ENCODE results near the gene WIPF2. TPM values are rescaled to one million over a fixed set of nuclear protein-coding genes. Genes with fewer than 3 reads are reported as not detected.

Gene WIPF2
- total RNA-seq, 1 experiment from 2014 or later, result 23.0 TPM

DNA sequence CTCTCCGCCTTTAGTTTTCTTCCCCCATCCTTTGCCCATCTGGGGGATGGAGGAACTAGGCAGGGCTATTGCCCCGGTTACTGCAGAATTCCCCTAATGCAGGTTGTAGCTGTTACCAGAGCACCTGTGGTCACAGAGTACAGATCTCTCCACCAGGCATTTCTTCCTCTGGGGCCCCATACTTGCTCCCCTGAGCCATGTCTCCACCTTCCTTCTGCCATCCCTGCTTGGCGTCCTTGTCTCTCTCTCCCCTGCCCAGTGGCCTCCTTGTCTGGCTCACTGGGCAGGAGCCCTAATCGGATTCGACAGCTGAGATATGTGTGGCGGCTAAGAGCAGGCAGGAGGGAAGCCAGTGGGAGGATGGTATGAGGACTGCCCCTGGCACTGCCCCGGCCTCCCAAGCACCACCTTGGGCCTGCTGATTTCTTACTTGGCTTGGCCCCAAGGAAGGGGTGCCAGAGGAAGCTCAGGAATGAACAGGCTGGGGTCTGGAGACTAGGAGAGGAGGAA lies 91.8 kb downstream of the WIPF2 start (continued):
- no peak for TF ChIP-seq ESRRA (CRISPR knock-in tag; IDR thresholded peaks at IDR 0.05; ENCODE audit: borderline replicate concordance)
- no peak for TF ChIP-seq JAZF1 (CRISPR knock-in tag; IDR thresholded peaks at IDR 0.05)
- no peak for TF ChIP-seq MXD4 (CRISPR knock-in tag; IDR thresholded peaks at IDR 0.05; ENCODE audit: borderline replicate concordance)

DNA sequence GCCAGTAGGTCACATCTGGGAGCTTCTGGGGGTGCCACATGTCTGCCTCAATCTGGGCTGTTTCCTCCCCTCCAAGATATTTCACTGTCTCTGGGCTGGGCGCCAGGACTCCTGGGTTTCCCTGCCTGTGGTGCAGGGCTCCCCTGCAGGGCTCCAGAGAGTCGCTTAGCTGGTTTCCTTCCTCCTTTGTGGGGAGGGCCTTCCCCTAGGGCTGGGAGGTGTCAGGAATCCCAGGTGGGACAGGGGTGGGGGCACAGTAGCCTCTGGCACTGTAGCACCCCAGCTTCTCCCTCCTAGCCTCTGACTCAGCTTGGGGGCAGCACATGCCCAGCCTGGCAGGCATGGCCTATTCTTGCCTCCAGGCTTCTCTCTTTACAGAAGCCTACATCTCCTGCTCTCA lies 92.5 kb downstream of the WIPF2 start:
- H3K4me3 Mint-ChIP-seq, result no peak overlapping the region
- ChIA-PET CTCF (interaction anchor here (10.9 kb wide), 1 partner anchor 42 kb away, joined by 259 read pairs; no protein-coding TSS in a partner anchor), POLR2A (interaction anchor here (0.6 to 1.6 kb wide), 3 partner anchors 23 to 1489 kb away, joined by 3 to 6 read pairs (median 3); partner anchors contain the start of gene CDC6)
- TF ChIP-seq ZNF138 (CRISPR knock-in tag; conservative IDR thresholded peaks at IDR 0.05) (no peak), KAT7 (CRISPR knock-in tag; IDR thresholded peaks at IDR 0.05; ENCODE audit: borderline replicate concordance) (no peak), FOXP1 (CRISPR knock-in tag; IDR thresholded peaks at IDR 0.05; ENCODE audit: borderline replicate concordance) (no peak), TCF7 (CRISPR knock-in tag; IDR thresholded peaks at IDR 0.05; ENCODE audit: low read depth) (no peak), ZNF263 (CRISPR knock-in tag; IDR thresholded peaks at IDR 0.05; ENCODE audit: low read depth) (no peak), MYBL2 (CRISPR knock-in tag; IDR thresholded peaks at IDR 0.05) (no peak), ZNF423 (CRISPR knock-in tag; IDR thresholded peaks at IDR 0.05) (no peak), OVOL2 (CRISPR knock-in tag; IDR thresholded peaks at IDR 0.05; ENCODE audit: borderline replicate concordance) (no peak)
- TF ChIP-seq, protein P1, sequence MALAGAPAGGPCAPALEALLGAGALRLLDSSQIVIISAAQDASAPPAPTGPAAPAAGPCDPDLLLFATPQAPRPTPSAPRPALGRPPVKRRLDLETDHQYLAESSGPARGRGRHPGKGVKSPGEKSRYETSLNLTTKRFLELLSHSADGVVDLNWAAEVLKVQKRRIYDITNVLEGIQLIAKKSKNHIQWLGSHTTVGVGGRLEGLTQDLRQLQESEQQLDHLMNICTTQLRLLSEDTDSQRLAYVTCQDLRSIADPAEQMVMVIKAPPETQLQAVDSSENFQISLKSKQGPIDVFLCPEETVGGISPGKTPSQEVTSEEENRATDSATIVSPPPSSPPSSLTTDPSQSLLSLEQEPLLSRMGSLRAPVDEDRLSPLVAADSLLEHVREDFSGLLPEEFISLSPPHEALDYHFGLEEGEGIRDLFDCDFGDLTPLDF (CRISPR knock-in tag; IDR thresholded peaks at IDR 0.05), result no peak
- TF ChIP-seq, protein P2, sequence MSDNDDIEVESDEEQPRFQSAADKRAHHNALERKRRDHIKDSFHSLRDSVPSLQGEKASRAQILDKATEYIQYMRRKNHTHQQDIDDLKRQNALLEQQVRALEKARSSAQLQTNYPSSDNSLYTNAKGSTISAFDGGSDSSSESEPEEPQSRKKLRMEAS (CRISPR knock-in tag; IDR thresholded peaks at IDR 0.05), result no peak
- TF ChIP-seq, protein P3, sequence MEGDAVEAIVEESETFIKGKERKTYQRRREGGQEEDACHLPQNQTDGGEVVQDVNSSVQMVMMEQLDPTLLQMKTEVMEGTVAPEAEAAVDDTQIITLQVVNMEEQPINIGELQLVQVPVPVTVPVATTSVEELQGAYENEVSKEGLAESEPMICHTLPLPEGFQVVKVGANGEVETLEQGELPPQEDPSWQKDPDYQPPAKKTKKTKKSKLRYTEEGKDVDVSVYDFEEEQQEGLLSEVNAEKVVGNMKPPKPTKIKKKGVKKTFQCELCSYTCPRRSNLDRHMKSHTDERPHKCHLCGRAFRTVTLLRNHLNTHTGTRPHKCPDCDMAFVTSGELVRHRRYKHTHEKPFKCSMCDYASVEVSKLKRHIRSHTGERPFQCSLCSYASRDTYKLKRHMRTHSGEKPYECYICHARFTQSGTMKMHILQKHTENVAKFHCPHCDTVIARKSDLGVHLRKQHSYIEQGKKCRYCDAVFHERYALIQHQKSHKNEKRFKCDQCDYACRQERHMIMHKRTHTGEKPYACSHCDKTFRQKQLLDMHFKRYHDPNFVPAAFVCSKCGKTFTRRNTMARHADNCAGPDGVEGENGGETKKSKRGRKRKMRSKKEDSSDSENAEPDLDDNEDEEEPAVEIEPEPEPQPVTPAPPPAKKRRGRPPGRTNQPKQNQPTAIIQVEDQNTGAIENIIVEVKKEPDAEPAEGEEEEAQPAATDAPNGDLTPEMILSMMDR (IDR thresholded peaks at IDR 0.05), result no peak
- TF ChIP-seq, protein P4, sequence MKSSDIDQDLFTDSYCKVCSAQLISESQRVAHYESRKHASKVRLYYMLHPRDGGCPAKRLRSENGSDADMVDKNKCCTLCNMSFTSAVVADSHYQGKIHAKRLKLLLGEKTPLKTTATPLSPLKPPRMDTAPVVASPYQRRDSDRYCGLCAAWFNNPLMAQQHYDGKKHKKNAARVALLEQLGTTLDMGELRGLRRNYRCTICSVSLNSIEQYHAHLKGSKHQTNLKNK (CRISPR knock-in tag; IDR thresholded peaks at IDR 0.05), result no peak
- TF ChIP-seq, protein P5, sequence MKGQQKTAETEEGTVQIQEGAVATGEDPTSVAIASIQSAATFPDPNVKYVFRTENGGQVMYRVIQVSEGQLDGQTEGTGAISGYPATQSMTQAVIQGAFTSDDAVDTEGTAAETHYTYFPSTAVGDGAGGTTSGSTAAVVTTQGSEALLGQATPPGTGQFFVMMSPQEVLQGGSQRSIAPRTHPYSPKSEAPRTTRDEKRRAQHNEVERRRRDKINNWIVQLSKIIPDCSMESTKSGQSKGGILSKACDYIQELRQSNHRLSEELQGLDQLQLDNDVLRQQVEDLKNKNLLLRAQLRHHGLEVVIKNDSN (CRISPR knock-in tag; IDR thresholded peaks at IDR 0.05), result no peak
- TF ChIP-seq, protein P6, sequence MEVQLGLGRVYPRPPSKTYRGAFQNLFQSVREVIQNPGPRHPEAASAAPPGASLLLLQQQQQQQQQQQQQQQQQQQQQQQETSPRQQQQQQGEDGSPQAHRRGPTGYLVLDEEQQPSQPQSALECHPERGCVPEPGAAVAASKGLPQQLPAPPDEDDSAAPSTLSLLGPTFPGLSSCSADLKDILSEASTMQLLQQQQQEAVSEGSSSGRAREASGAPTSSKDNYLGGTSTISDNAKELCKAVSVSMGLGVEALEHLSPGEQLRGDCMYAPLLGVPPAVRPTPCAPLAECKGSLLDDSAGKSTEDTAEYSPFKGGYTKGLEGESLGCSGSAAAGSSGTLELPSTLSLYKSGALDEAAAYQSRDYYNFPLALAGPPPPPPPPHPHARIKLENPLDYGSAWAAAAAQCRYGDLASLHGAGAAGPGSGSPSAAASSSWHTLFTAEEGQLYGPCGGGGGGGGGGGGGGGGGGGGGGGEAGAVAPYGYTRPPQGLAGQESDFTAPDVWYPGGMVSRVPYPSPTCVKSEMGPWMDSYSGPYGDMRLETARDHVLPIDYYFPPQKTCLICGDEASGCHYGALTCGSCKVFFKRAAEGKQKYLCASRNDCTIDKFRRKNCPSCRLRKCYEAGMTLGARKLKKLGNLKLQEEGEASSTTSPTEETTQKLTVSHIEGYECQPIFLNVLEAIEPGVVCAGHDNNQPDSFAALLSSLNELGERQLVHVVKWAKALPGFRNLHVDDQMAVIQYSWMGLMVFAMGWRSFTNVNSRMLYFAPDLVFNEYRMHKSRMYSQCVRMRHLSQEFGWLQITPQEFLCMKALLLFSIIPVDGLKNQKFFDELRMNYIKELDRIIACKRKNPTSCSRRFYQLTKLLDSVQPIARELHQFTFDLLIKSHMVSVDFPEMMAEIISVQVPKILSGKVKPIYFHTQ (CRISPR knock-in tag; IDR thresholded peaks at IDR 0.05), result no peak
- TF ChIP-seq, protein P7, sequence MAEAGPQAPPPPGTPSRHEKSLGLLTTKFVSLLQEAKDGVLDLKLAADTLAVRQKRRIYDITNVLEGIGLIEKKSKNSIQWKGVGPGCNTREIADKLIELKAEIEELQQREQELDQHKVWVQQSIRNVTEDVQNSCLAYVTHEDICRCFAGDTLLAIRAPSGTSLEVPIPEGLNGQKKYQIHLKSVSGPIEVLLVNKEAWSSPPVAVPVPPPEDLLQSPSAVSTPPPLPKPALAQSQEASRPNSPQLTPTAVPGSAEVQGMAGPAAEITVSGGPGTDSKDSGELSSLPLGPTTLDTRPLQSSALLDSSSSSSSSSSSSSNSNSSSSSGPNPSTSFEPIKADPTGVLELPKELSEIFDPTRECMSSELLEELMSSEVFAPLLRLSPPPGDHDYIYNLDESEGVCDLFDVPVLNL (CRISPR knock-in tag; IDR thresholded peaks at IDR 0.05; ENCODE audit: borderline replicate concordance, low read depth), result no peak
- no peak overlapping the region for H3K27ac Mint-ChIP-seq
- H3K27me3 Mint-ChIP-seq (ENCODE audit: low read depth), result peaks cover 9% of the 10 kb centered on the region
- DNase-seq (ENCODE audit: low spot score) (peak; percentile 1), ATAC-seq (no peak)
- H3K36me3 Mint-ChIP-seq, result no peaks in the 10 kb centered on the region
- no peaks in the 10 kb centered on the region for H3K9me3 Mint-ChIP-seq
- H3K4me1 Mint-ChIP-seq, result peaks cover 54% of the 10 kb centered on the region

All from WTC11 (cell line).